IMR-90 (cell line): ENCODE data around the gene PLCH1. TPM values are rescaled to one million over a fixed set of nuclear protein-coding genes. Genes with fewer than 3 reads are reported as not detected.

Experiments used
- ATAC-seq: fragments of 200-7000 bp; cut with Tn5 transposase; 2 replicates; pipeline ENCODE4 v1.9.1; 2020; ENCODE audit warnings: low read depth, mild to moderate bottlenecking, moderate library complexity
- BruUV-seq: library from RNA; stranded (reverse); fragments of 400-500 nt; replicated peaks from 2 replicates; lab custom pipeline; 2021; lab: Mats Ljungman, UMichigan
- CTCF ChIA-PET: fragments of 300-600 bp; formaldehyde crosslinking; extraction: SDS; loops from one replicate; lab custom pipeline; 2021; ENCODE audit warnings: antibody characterized with exemption; lab: Yijun Ruan, JAX
- POLR2A ChIA-PET: fragments of 300-600 bp; sonication (Branson Sonifier 250); formaldehyde crosslinking; loops from one replicate; lab custom pipeline; 2022; ENCODE audit warnings: antibody characterized with exemption; ENCODE audit not compliant: unreplicated experiment; lab: Charles Lee
- DNase-seq: peaks from one replicate; pipeline ENCODE4 v3.0.0; 2013
- H2AFZ ChIP-seq: replicated peaks from 2 replicates; pipeline ENCODE3; 2013; ENCODE audit warnings: low read length, mild to moderate bottlenecking; ENCODE audit not compliant: poor library complexity
- H2AK5ac ChIP-seq: 2 replicates; pipeline ENCODE4 v1.6.1; 2013; ENCODE audit warnings: low read depth, low read length, inconsistent platforms
- H2AK9ac ChIP-seq: replicated peaks from 2 replicates; pipeline ENCODE3; 2013; ENCODE audit warnings: mild to moderate bottlenecking, low read depth, low read length, moderate library complexity; ENCODE audit not compliant: poor library complexity
- H2BK120ac ChIP-seq: 2 replicates; pipeline ENCODE4 v1.6.1; 2013; ENCODE audit warnings: low read depth, low read length, inconsistent platforms
- H2BK15ac ChIP-seq: 3 replicates; pipeline ENCODE4 v1.6.1; 2013; ENCODE audit warnings: low read depth, low read length, inconsistent platforms
- H2BK20ac ChIP-seq: 2 replicates; pipeline ENCODE4 v1.6.1; 2013; ENCODE audit warnings: low read depth, mild to moderate bottlenecking, inconsistent platforms, low read length, moderate library complexity
- H2BK5ac ChIP-seq: 2 replicates; pipeline ENCODE4 v1.6.1; 2013; ENCODE audit warnings: mild to moderate bottlenecking, low read depth, low read length, inconsistent platforms; ENCODE audit not compliant: poor library complexity, severe bottlenecking
- H3K14ac ChIP-seq: replicated peaks from 2 replicates; pipeline ENCODE4 v1.6.1; 2013; ENCODE audit warnings: low read depth, low read length, inconsistent platforms
- H3K18ac ChIP-seq: 2 replicates; pipeline ENCODE4 v1.6.1; 2013; ENCODE audit warnings: low read depth, low read length, control low read depth
- H3K23ac ChIP-seq: 2 replicates; pipeline ENCODE4 v1.6.1; 2013; ENCODE audit warnings: low read depth, low read length, inconsistent platforms
- H3K27ac ChIP-seq: 2 replicates; pipeline ENCODE4 v1.5.1; 2013; ENCODE audit warnings: mild to moderate bottlenecking, control low read depth, low read length; ENCODE audit not compliant: insufficient read depth
- H3K27me3 ChIP-seq: 2 replicates; pipeline ENCODE4 v1.6.1; 2013; ENCODE audit warnings: low read length; ENCODE audit not compliant: control insufficient read depth, insufficient read depth
- H3K36me3 ChIP-seq: 2 replicates; pipeline ENCODE4 v1.6.1; 2013; ENCODE audit warnings: low read length, mixed read lengths; ENCODE audit not compliant: control insufficient read depth, insufficient read depth
- H3K4ac ChIP-seq: 2 replicates; pipeline ENCODE4 v1.6.1; 2013; ENCODE audit warnings: low read depth, low read length, inconsistent platforms
- H3K4me1 ChIP-seq: 2 replicates; pipeline ENCODE4 v1.6.1; 2013; ENCODE audit warnings: low read length, mixed read lengths; ENCODE audit not compliant: control insufficient read depth, insufficient read depth
- H3K4me2 ChIP-seq: 2 replicates; pipeline ENCODE4 v1.6.1; 2013; ENCODE audit warnings: low read depth, mild to moderate bottlenecking, control low read depth, low read length, moderate library complexity
- H3K4me3 ChIP-seq: 2 replicates; pipeline ENCODE4 v1.5.1; 2013; ENCODE audit warnings: low read depth, mild to moderate bottlenecking, control low read depth, low read length, moderate library complexity; ENCODE audit not compliant: insufficient read depth
- H3K56ac ChIP-seq: 2 replicates; pipeline ENCODE4 v1.6.1; 2013; ENCODE audit warnings: low read length, inconsistent platforms; ENCODE audit not compliant: insufficient read depth; ENCODE audit errors: extremely low read depth
- H3K79me1 ChIP-seq, 2 experiments: 2 replicates each; pipeline ENCODE4 v1.6.1; 2013; ENCODE audit warnings: low read length in 2 of 2, inconsistent platforms in 1 of 2, low read depth in 1 of 2
- H3K9ac ChIP-seq: 2 replicates; pipeline ENCODE4 v1.6.1; 2013; ENCODE audit warnings: low read depth, low read length, control low read depth
- H3K9me1 ChIP-seq: 2 replicates; pipeline ENCODE4 v1.6.1; 2013; ENCODE audit warnings: low read length, inconsistent platforms; ENCODE audit not compliant: insufficient read depth
- H3K9me3 ChIP-seq: 2 replicates; pipeline ENCODE4 v1.6.1; 2013; ENCODE audit warnings: low read length; ENCODE audit not compliant: control insufficient read depth, insufficient read depth
- H4K20me1 ChIP-seq: 2 replicates; pipeline ENCODE4 v1.6.1; 2013; ENCODE audit warnings: low read length, inconsistent platforms; ENCODE audit not compliant: insufficient read depth
- H4K5ac ChIP-seq: 2 replicates; pipeline ENCODE4 v1.6.1; 2013; ENCODE audit warnings: mild to moderate bottlenecking, low read depth, low read length, control low read depth
- H4K8ac ChIP-seq, 2 experiments: 2 replicates each; pipeline ENCODE4 v1.6.1; 2013; ENCODE audit warnings: low read depth in 2 of 2, low read length in 2 of 2, control low read depth in 1 of 2, inconsistent platforms in 1 of 2
- H4K91ac ChIP-seq: 2 replicates; pipeline ENCODE4 v1.6.1; 2013; ENCODE audit warnings: low read depth, low read length, inconsistent platforms; ENCODE audit not compliant: insufficient read depth
- POLR2A ChIP-seq: IDR thresholded peaks from 2 replicates; pipeline ENCODE4 v1.6.1; 2012; ENCODE audit warnings: mild to moderate bottlenecking, low read depth, low read length
- WGBS, 2 experiments: methylation state at CpG; one replicate each; pipeline versions ENCODE4 v1.1.5 to v1.1.7; 2013; ENCODE audit warnings: missing lambda C conversion rate in 2 of 2; ENCODE audit not compliant: insufficient read length in 1 of 2; ENCODE audit errors: extremely low coverage in 2 of 2; 5-methylcytosine and 5-hydroxymethylcytosine counted together
- dilution Hi-C: fragments of 300-500 bp; cut with HindIII; formaldehyde crosslinking; loops from one replicate; pipeline ENCODE4 v1.14.3; 2018; ENCODE audit warnings: low sequenced_read_pairs; ENCODE audit not compliant: unreplicated experiment
- in situ Hi-C: fragments of 300-500 bp; cut with MboI; formaldehyde crosslinking; loops from 3 replicates; pipeline ENCODE4 v1.14.3; 2019; ENCODE audit warnings: low sequenced_read_pairs, inconsistent platforms, mixed read lengths
- intact Hi-C: fragments of 100-400 bp; cut with micrococcal nuclease; formaldehyde crosslinking; loops from 2 replicates; pipeline ENCODE4 v1.10.0; 2022
- polyA plus RNA-seq, 3 experiments: library from polyadenylated mRNA; depleted of rRNA; stranded (reverse); fragments of >200 nt; gene quantifications; 2 replicates each; pipeline ENCODE4 v1.2.3, GENCODE V29; 2012; ENCODE audit warnings: low replicate concordance in 1 of 3
- total RNA-seq: library from RNA; depleted of rRNA; stranded (reverse); fragments of >200 nt; gene quantifications from 2 replicates; pipeline ENCODE4 v1.2.3, GENCODE V29; 2012
- TF ChIP-seq, protein P1 (sequence below): fragments of 150-350 bp; IDR thresholded peaks from 2 replicates; pipeline ENCODE4 v1.6.1; 2016; ENCODE audit warnings: low read depth, mild to moderate bottlenecking, low read length, moderate library complexity, borderline replicate concordance

The PLCH1 gene
- total and polyA plus RNA-seq, 2 of the 4 experiments (the other 2 are of a cell fraction), result not detected

DNA sequence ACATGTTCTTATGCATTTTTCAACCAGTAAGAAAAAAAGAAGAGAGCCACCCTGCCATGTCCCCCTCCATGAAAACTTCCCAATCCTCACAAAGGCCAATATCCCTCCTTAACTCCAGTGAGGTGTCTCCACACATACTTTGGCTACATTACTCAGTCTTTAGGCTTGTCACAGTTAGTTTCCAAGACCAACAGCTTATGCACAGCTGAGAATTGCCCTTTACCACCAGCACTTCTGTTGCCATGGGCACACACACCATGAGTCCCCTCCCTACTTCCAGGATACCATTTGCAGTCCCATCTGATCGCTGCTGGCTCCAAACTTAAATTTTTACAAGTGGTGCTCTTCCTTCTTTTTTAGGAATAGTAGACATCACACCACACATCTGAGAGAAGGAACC lies 301.1 kb downstream of the PLCH1 start:
- H3K9me1 ChIP-seq, result no peaks in the 10 kb centered on the region
- H2AFZ ChIP-seq, result no peak overlapping the region
- H3K18ac ChIP-seq, result no peak overlapping the region
- no peak overlapping the region for H3K23ac ChIP-seq
- no peak overlapping the region for H4K5ac ChIP-seq
- no peak overlapping the region for H4K91ac ChIP-seq
- no peak overlapping the region for H2BK15ac ChIP-seq
- no peak overlapping the region for H2BK20ac ChIP-seq
- CTCF ChIA-PET, result no interaction called here
- intact Hi-C loops, result no loop called here
- no peak overlapping the region for H3K4ac ChIP-seq
- DNase-seq (no peak), ATAC-seq (no peak)
- H3K4me3 ChIP-seq, result no peak overlapping the region
- no peak overlapping the region for H2BK5ac ChIP-seq
- H3K4me2 ChIP-seq, result no peak overlapping the region
- H3K4me1 ChIP-seq, result no peaks in the 10 kb centered on the region
- no peak for TF ChIP-seq POLR2A
- TF ChIP-seq, protein P1, sequence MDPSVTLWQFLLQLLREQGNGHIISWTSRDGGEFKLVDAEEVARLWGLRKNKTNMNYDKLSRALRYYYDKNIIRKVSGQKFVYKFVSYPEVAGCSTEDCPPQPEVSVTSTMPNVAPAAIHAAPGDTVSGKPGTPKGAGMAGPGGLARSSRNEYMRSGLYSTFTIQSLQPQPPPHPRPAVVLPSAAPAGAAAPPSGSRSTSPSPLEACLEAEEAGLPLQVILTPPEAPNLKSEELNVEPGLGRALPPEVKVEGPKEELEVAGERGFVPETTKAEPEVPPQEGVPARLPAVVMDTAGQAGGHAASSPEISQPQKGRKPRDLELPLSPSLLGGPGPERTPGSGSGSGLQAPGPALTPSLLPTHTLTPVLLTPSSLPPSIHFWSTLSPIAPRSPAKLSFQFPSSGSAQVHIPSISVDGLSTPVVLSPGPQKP, result no peak
- H3K79me1 ChIP-seq, result no peaks in the 10 kb centered on the region
- no peak overlapping the region for H4K8ac ChIP-seq
- H4K20me1 ChIP-seq, result no peaks in the 10 kb centered on the region
- H2AK9ac ChIP-seq, result no peak overlapping the region
- no TSS peak for BruUV-seq
- no peak overlapping the region for H3K56ac ChIP-seq
- no peaks in the 10 kb centered on the region for H3K36me3 ChIP-seq
- H3K14ac ChIP-seq, result no peak overlapping the region
- POLR2A ChIA-PET, result interaction anchor here (0.6 kb wide), 1 partner anchor 1134 kb away, joined by 3 read pairs; no protein-coding TSS in a partner anchor
- dilution Hi-C loops, result no loop called here
- H2BK120ac ChIP-seq, result no peak overlapping the region
- no peak overlapping the region for H3K27ac ChIP-seq
- no peak overlapping the region for H2AK5ac ChIP-seq
- H3K27me3 ChIP-seq, result no peaks in the 10 kb centered on the region
- no peaks in the 10 kb centered on the region for H3K9me3 ChIP-seq
- no peak overlapping the region for H3K9ac ChIP-seq
- no CpG with 5 or more reads among the region's 1 CpG for WGBS, 2 experiments
- in situ Hi-C loops, result no loop called here
